ENCODE measurements around the gene RNF10. TPM values are rescaled to one million over a fixed set of nuclear protein-coding genes. Genes with fewer than 3 reads are reported as not detected.
A peak's percentile ranks its signal among the peaks of the same experiment; 100 is the strongest.

The RNF10 gene
- total RNA-seq (2013; cell fraction: nucleolus; rRNA removed): 154 and 205 TPM in 2 replicates
- total RNA-seq (2014; rRNA removed): 39.6 and 48.2 TPM in 2 replicates
- total RNA-seq (2014; rRNA removed; fragmentation: Illumina TruSeq; extraction: Trizol): 43.9 and 52.5 TPM in 2 replicates
- 118 and 127 TPM in 2 replicates for total RNA-seq (2021)
- polyA plus RNA-seq (2011; ENCODE audit: low read depth): 117 TPM
- polyA plus RNA-seq (2011; rRNA removed): 64.4 and 70.8 TPM in 2 replicates
- polyA plus RNA-seq (2011; cell fraction: cytosol; rRNA removed): 58.1 and 78.0 TPM in 2 replicates
- polyA plus RNA-seq (2011; cell fraction: nucleus; rRNA removed): 78.8 and 95.4 TPM in 2 replicates
- 94.3 and 111 TPM in 2 replicates for polyA plus RNA-seq (2012)
- 91.2 and 98.5 TPM in 2 replicates for polyA plus RNA-seq (2014; fragmentation: Illumina TruSeq; extraction: Trizol)
- 10 to 100 TPM; 55.3 to 58.3 TPM for polyA plus RNA-seq (2014; fragmentation: Nextera tagmentation; extraction: Ambion mirVana)
- polyA plus RNA-seq (2014; rRNA removed): 56.5 and 57.1 TPM in 2 replicates
- polyA plus RNA-seq (2016; fragmentation: Nextera tagmentation; extraction: Ambion mirVana): 100 to 1,000 TPM; 109 to 116 TPM
- polyA minus RNA-seq (2011; rRNA and poly(A)+ RNA removed): 170 and 195 TPM in 2 replicates
- polyA minus RNA-seq (2011; cell fraction: cytosol; rRNA and poly(A)+ RNA removed): 47.6 and 72.4 TPM in 2 replicates
- 36.5 and 53.0 TPM in 2 replicates for polyA minus RNA-seq (2011; cell fraction: nucleus; rRNA and poly(A)+ RNA removed)
- percentile 91 among the genes with signal in this experiment for Bru-seq, nascent RNA
- BruChase-seq, experiment 1, labeled RNA remaining after a 6-hour chase: percentile 93 among the genes with signal in this experiment
- percentile 91 among the genes with signal in this experiment for BruChase-seq, experiment 2, labeled RNA remaining after a 2-hour chase
- long read RNA-seq, experiment 1, transcript RNF10-201 (17 exons, 3,825 nt): major isoform, 29 of 54 reads
- long read RNA-seq, experiment 1, partial matches to known transcripts: 10 of 54 reads
- long read RNA-seq, experiment 1, other reads (novel, unspliced or antisense): 13 of 54 reads
- long read RNA-seq, experiment 2, transcript RNF10-201 (17 exons, 3,825 nt): major isoform, 7 of 77 reads
- long read RNA-seq, experiment 2, partial matches to known transcripts: 56 of 77 reads
- long read RNA-seq, experiment 2, other reads (novel, unspliced or antisense): 13 of 77 reads

GRCh38 chr12:120534203-120534702 is at the start of gene RNF10:
RNF10 (plus strand) TSS chr12:120534356; CDS start chr12:120534812, 456 bp downstream.
- Histone ChIP-seq H3K4me1 (ENCODE audit: control insufficient read depth, insufficient read depth, low read length) (peaks cover 25% of the 10 kb centered on the region), H2AFZ (ENCODE audit: control insufficient read depth, low read depth, low read length) (peak within 1 kb of the TSS; percentile 94)
- under 1% methylated on average over 37 of the region's 43 CpGs for WGBS (ENCODE audit: insufficient coverage, insufficient replicate concordance, low lambda C conversion rate, missing lambda C conversion rate)
- TF ChIP-seq NR2F1 (conservative IDR thresholded peaks at IDR 0.05) (no peak; the same call in 1 of the 2 replicates), IKZF1 (conservative IDR thresholded peaks at IDR 0.05) (peak; percentile 51; the same call in 1 of the 2 replicates), YY1 (IDR thresholded peaks at IDR 0.05; ENCODE audit: low read depth, low read length) (peak; percentile 92), STAT1 (conservative IDR thresholded peaks at IDR 0.05) (no peak), CBFB (IDR thresholded peaks at IDR 0.05; ENCODE audit: low read depth) (0 out of 2 replicates have a peak, but pooled peaks have one; percentile 46), ELK1 (IDR thresholded peaks at IDR 0.05; ENCODE audit: low read depth, low read length) (peak; percentile 40; the same call in 1 of the 2 replicates), CREB1 (IDR thresholded peaks at IDR 0.05; ENCODE audit: low read depth) (peak; percentile 72), SREBF1 (IDR thresholded peaks at IDR 0.05; ENCODE audit: low read length) (no peak), MTA3 (IDR thresholded peaks at IDR 0.05; ENCODE audit: borderline replicate concordance, low read length) (no peak), STAT3 (IDR thresholded peaks at IDR 0.05; ENCODE audit: low read depth, low read length) (no peak), HSF1 (IDR thresholded peaks at IDR 0.05; ENCODE audit: low read depth, low read length) (no peak), EGR1 (IDR thresholded peaks at IDR 0.05; ENCODE audit: borderline replicate concordance in 1 of 2, low read depth in 2 of 2, low read length in 2 of 2) (peak in 1 of 2 experiments; percentile 20; a peak in 1 of 3 replicates), MTA2 (IDR thresholded peaks at IDR 0.05; ENCODE audit: low read depth) (no peak), RUNX3 (IDR thresholded peaks at IDR 0.05; ENCODE audit: low read length) (peak; percentile 75)

More at GRCh38 chr12:120534203-120534702, at the start of gene RNF10:
- SMC1A ChIA-PET (ENCODE audit: uncharacterized antibody, unreplicated experiment): interaction anchor here (1.0 kb wide), 1 partner anchor 9 kb away, joined by 4 read pairs; no protein-coding TSS in a partner anchor
- peak; percentile 68 for DNase-seq (ENCODE audit: low read depth, low spot score)
- Histone ChIP-seq H3K4me2 (ENCODE audit: control insufficient read depth, insufficient read depth) (peak within 1 kb of the TSS; percentile 78), H3K9ac (ENCODE audit: control insufficient read depth, insufficient read depth, low read length) (peak within 1 kb of the TSS; percentile 84), H3K4me3 (peak within 1 kb of the TSS; percentile 70), H3K9me3 (replicated peaks; ENCODE audit: control insufficient read depth, insufficient read depth, low read length) (no peaks in the 10 kb centered on the region), H3K79me2 (ENCODE audit: control insufficient read depth, insufficient read depth, low read length) (peaks cover 50% of the 10 kb centered on the region), H3K36me3 (ENCODE audit: control insufficient read depth in 2 of 2, insufficient read depth in 2 of 2, low read length in 1 of 2) (peaks cover 0 to 16% of the 10 kb centered on the region in 2 experiments; a peak in 1 of 4 replicates), H3K27me3 (replicated peaks in 1 of 2; ENCODE audit: control insufficient read depth in 2 of 2, insufficient read depth in 2 of 2, low read length in 1 of 2) (no peaks in the 10 kb centered on the region), H3K27ac (ENCODE audit: control insufficient read depth, insufficient read depth) (peak within 1 kb of the TSS; percentile 75), H4K20me1 (ENCODE audit: control insufficient read depth, insufficient read depth) (peaks cover 5% of the 10 kb centered on the region; the same call in 1 of the 2 replicates)
- in situ Hi-C loops (cut with MboI) (no loop called here), intact Hi-C loops (cut with micrococcal nuclease; ENCODE audit: unreplicated experiment) (loop anchor here (1.0 kb wide), 1 partner anchor 66 kb away; no protein-coding TSS in a partner anchor)
- no TSS peak for BruUV-seq (replicated peaks)
- POLR2A ChIA-PET: interaction anchor here (0.7 to 2.3 kb wide), 3 partner anchors 18 to 97 kb away, joined by 5 to 11 read pairs (median 5); partner anchors contain the start of genes COX6A1 and POP5
- peak; percentile 78 for ATAC-seq
- RAD21 ChIA-PET (ENCODE audit: unreplicated experiment): no interaction called here
- peak; percentile 71 for FAIRE-seq
- CTCF ChIA-PET: interaction anchor here (1.4 to 2.0 kb wide), 3 partner anchors 49 to 232 kb away, joined by 4 to 6 read pairs (median 5); partner anchors contain the start of gene SIRT4

Measured in GM12878 (cell line).